WTC11 (cell line): ENCODE data around the gene PDE3B.

Experiments
- CTCF ChIP-seq: fragments of 200-600 bp; IDR thresholded peaks from 2 replicates; pipeline ENCODE4 v1.8.0; 2022; ENCODE audit warnings: antibody characterized with exemption
- FOXK1 ChIP-seq: sonication (generic); formaldehyde crosslinking; IDR thresholded peaks from 2 replicates; pipeline ENCODE4 v1.8.0; 2022; ENCODE audit warnings: mild to moderate bottlenecking, moderate library complexity, missing genetic modification reagents
- GRHL2 ChIP-seq: fragments of 250-450 bp; sonication (Bioruptor Pico); IDR thresholded peaks from 2 replicates; pipeline ENCODE4 v1.8.0; 2022; ENCODE audit warnings: mild to moderate bottlenecking, moderate library complexity; ENCODE audit not compliant: insufficient replicate concordance, severe bottlenecking
- MAX ChIP-seq: sonication (generic); formaldehyde crosslinking; IDR thresholded peaks from 2 replicates; pipeline ENCODE4 v1.8.0; 2022; ENCODE audit warnings: mild to moderate bottlenecking, missing genetic modification reagents
- NR2C2 ChIP-seq: sonication (generic); formaldehyde crosslinking; IDR thresholded peaks from 2 replicates; pipeline ENCODE4 v1.8.0; 2022; ENCODE audit warnings: mild to moderate bottlenecking, missing genetic modification reagents
- ZBTB43 ChIP-seq: sonication (generic); formaldehyde crosslinking; IDR thresholded peaks from 2 replicates; pipeline ENCODE4 v1.8.1; 2023; ENCODE audit warnings: mild to moderate bottlenecking, missing genetic modification reagents
- ZNF512 ChIP-seq: sonication (generic); formaldehyde crosslinking; IDR thresholded peaks from 2 replicates; pipeline ENCODE4 v1.8.1; 2022; ENCODE audit warnings: missing genetic modification reagents, borderline replicate concordance

GRCh38 chr11:14643697-14644225 lies at the start of gene PDE3B:
- no peak for TF ChIP-seq ZNF512
- TF ChIP-seq FOXK1 (CRISPR knock-in tag) = no peak; the same call in none of the 2 replicates
- TF ChIP-seq CTCF = no peak
- no peak; the same call in 1 of the 2 replicates for TF ChIP-seq MAX (CRISPR knock-in tag)
- TF ChIP-seq GRHL2 = no peak
- TF ChIP-seq ZBTB43 (CRISPR knock-in tag) = peak; percentile 60; the same call in 1 of the 2 replicates
- no peak for TF ChIP-seq NR2C2 (CRISPR knock-in tag)
